GM18511 (cell line): ENCODE results near the gene ORM2.

Experiments used
- ATAC-seq: cut with Tn5 transposase; IDR thresholded peaks from one replicate; pipeline ENCODE4 v1.9.1; 2021; ENCODE audit warnings: mild to moderate bottlenecking, moderate library complexity; ENCODE audit not compliant: unreplicated experiment

Gene ORM2

DNA sequence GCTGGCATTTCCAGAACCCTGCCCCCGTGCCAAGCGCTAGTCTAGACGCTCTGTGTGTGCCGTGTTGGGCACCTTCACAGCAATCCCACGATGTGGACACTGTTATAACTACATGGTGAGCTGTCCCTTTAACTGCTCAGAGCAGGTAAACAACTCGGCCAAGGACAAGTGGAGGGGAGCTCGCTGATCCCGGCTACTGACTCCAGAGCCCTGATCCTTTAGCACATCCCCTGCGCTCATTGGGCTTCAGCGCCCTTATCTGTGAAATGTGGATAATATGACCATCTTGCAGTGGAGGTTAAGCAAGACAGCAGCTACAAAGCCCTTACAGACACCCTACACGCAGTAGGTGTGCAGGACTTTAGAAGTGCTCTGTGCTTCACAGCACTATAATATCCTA lies 16.5 kb downstream of the ORM2 start:
- ATAC-seq, result no peak

DNA sequence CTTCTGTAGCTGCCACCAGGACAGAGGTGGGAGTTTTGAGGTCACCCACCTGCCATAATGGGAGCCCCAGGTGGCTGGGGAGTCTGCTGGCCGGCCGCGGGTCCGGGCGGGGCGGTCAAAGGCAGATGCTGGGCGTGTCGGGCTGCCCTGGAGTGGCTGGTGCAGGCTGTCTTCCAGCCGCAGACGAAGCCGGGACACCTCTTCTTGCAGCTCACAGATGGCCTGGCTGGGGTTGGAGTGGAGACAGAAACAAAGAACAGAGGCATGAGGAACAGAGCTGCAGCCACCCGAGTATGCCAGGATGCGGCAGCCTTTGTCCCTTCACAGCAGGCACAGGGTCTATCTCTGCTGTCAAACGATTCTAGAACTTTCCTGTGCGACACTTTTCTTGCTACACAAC lies 18.0 kb downstream of the ORM2 start:
- ATAC-seq, result no peak

GRCh38 chr9:114348261-114348905 lies 18.7 kb downstream of the ORM2 start:
- ATAC-seq, result no peak

DNA sequence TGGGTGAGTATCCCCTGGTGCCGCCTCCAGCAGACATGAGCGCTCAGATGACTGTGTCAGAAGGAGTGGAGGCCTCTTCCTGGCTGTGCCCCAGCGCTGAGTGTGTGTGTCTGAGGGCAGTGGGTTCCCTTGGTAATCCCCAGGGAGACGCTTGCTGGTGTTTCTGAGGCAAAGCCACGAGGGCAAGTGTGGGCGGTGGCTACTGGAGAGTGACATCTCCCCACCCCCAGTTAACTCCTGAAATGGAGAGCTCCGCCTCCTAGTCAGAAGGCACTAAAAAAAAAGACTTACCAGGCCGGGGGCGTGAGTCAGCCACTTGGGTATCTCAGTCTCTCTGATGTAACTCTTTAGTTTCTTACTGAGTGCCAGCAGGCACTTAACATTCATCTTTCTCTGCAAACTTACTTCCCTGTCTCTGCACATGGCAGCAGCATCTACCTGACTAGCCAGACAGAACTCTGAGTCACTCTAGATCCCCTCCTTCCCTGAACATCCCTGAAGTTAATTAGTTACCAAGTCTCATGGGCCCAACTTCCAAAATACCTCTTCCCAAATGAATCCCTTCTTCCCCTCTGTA lies 19.3 kb downstream of the ORM2 start:
- peak; percentile 96 for ATAC-seq

- ATAC-seq, result no peak
Observed at GRCh38 chr9:114349713-114350480, 20.2 kb downstream of the ORM2 start.

DNA sequence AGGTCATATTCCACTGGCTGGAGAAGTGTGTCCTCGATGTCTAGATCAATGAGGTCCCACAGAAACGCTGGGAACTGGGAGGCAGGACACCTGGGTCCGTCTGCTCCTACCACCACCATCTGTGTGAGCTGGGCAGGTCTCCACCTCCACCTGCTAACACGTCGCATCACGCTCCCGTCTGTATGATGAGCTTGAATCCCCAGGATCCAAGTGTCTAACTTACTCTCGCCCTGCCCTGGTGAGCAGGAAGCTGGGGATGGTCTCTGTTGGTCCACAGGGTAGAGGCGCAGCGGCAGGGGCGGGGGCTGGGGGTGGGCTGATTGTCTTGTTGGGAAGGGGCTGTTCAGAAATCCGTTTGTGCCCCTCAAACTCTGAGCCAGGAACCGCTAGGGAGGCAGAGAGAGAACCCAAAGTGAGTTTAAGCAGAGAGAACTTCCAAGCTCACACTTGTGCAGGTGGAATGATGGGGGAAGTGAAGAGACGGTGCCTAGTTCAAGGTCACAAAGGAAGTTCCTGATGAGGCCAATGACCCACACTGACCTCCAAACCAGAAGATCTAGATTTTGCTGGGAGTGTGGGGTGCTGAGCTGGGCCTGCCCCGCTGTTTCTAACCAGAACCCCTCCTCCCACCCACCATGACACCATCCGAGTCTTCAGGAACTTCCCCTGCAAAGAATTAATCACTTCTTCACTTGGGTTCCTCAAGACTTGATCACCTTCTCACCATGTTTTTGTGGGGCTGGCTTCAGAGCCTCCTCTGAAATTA lies 21.1 kb downstream of the ORM2 start:
- ATAC-seq, result no peak

- no peak for ATAC-seq
Observed at GRCh38 chr9:114351932-114352331, 22.3 kb downstream of the ORM2 start.

DNA sequence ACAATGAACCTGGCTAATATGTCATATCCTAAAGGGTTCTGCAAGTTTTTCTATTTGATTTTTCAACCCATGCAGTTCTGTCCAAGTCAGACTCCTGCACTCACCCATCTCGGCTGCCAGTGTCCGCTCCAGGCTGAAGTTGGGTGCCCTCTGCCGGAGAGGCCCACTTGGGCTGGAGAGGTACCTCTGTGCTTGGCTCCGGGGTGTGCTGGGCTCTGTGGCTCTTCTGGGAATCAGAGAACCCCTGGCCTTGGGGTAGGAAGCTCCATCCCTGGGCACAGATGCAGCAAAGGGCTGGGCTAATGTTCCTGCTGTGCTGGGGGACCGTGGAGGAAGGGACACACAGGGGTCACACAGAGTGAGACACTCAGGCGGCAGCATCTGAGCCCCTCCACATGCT lies 26.2 kb downstream of the ORM2 start:
- no peak for ATAC-seq

DNA sequence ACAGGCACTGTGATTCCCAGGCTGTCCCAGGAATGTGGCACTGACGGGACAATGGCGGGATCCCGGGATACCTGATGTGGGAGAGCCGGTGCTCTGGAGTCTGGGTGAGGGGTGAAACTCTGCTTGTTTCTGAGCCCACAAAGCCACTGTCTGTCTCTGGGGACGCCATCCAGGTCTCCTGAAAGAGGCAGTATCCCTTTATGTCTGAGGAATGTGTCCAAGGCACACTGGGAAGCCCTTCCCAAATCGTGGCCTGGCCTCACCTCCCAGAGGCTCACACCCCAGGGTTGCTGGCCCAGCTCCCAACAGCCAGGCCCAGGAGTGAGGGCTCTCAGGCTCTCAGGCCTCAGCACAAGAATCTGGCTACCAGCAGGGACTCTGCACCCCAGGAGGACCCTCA lies 27.1 kb downstream of the ORM2 start:
- no peak for ATAC-seq

- no peak for ATAC-seq
Observed at GRCh38 chr9:114357360-114357759, 27.7 kb downstream of the ORM2 start.

DNA sequence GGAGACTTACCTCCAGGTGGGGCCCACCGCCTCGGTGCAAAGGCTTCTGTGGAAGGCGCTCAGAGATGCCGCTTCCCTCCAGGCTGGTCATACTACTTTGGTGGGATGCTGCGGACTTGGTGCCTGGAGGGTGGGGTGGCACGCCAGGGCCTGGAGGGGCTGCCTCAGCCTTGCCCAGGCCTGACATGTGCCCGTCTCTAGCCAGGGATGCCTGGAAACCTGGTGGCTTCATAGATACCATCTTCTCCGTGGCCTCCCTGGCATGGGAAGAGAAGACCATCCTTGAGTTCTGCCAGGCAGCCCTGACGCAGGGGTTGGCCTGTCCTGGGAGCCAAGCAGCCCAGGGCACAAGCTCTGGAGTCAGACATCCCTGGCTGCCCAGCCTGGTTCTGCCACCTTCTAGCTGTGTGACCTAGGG lies 28.3 kb downstream of the ORM2 start:
- no peak for ATAC-seq

DNA sequence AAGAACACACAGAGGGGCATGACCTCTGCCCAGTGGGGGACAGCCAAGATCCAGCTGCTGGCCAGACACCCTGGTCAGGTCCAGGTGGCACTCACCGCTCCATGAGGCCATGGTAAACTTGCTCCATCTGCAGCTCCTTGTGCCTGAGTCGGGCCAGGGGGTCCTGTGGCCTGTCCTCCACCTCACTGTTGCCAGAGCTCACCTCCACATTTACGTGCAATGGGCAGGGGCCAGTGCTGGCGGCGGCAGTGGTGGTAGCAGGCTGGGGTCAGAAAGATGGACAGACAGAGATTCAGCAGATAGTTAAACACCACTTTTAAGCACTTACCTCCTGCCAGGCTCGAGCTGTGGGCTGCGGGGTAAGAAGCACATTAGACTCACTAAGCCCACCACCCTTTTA lies 30.1 kb downstream of the ORM2 start:
- no peak for ATAC-seq

- ATAC-seq, result no peak
Observed at GRCh38 chr9:114361542-114361941, 31.9 kb downstream of the ORM2 start.

GRCh38 chr9:114362394-114362793 lies 32.7 kb downstream of the ORM2 start:
- no peak for ATAC-seq

DNA sequence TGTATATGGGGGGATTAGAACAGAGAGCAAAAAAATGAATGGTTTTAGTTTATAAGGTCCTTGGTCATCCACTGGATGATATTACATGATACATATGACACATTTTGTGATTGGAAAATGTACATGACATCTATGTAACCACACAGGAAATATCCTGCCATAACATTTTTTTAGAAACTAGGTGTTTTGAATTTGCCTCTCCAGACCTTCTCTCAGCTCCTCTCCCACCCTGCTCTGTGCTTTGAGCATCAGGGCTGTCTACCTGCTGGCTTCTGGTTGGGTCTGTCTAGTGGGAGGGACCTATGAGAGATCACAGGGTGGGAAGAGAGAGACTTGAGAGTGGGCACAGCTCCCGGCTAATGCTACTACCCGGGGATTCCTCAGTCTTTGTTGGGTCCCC lies 33.8 kb downstream of the ORM2 start:
- no peak for ATAC-seq

DNA sequence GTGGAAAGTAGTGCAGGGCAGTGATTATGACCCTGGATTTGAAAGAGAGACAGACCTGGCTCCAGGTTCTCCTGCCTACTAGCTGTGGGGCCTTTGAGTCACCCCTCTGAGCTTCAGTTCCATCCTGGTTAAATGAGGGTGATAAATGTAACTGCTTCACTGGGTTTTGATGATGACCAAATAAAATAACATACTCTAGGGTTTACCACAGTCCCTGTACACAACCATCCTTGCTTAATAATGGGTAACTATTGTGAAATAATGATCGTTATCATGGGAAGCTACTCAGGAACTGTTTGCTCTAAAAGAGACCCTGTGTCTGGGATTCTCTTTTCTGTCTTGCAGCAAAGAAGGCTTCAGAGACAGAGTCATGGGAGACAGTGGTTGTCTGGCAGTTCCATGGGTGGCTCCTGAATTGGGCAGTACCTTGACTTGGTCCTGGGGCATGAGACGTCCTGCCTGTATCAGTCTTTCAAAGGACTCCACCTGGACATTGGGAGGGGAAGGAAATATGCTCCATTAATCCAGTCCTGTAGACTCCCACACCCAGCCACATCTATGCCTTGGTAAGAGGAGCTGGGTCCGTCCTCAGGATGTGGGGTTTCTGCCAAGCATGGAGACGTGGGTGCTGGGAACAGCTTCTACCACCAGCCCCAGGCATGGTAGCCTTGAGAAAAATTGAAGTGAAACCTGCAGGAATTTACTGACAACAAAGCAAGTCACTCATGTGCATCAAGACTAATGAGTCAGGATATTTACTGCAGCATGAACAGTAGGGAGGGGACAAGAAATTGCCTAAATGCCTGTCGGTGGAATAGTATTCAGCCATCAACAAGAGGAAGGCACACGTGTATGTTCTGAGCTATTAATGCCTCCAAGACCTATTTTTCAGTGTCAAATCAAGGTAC lies 34.7 kb downstream of the ORM2 start:
- no peak for ATAC-seq

GRCh38 chr9:114365194-114365593 lies 35.5 kb downstream of the ORM2 start:
- ATAC-seq, result no peak

DNA sequence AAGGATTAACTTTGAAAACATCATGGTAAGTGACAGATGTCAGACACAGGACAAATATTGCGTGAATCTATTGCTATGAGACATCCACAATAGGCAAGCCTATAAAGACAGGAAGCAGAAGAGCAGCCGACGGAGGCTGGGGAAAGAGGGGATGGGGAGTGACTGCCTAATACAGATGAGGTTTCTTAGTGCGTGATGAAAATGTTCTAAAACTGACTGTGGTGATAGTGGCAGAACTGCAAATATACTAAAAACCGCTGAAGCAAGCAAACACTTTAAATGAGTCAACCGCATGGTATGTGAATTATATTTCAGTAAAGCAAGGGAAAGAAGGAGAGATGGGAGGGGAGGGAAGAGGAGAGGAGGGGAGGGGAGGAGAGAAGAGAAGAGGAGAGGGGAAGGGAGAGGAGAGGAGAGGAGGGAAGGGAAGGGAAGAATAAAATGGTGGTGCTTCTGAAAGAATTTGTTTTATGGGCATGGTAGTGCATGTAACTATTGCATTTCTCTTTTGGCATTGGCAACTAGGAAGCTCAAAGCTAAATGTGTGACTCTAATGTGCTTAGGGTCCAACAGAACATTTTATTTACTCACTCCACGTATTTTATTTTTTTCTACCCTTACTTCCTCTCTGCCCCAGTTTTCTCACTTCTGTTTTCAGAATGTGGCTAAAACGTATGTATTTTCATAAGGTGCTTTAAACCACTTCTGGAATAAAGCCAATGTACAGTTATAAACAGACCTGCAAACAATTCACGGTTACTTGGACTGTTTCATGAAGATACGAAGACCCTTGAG lies 36.9 kb downstream of the ORM2 start:
- peak; percentile 60 for ATAC-seq

DNA sequence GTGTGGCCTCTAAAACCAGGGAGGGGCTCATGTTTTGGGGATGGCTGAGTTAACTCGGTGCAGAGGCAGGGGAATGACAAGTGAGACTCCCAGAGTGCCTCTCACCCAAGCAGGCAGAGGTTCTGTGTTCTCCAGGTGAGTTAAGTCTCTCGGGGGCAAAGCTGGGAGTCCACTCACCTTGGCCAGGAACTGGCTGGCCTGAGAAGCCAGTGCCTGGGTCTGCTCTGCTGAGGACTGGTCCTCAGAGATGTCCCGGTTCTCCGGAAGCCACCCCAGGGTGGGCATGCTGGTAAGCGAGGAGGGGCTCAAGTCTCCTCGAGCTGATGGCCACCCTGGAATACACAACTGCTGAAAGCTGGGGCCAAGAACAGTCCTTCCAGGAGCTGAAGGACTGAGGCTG lies 37.7 kb downstream of the ORM2 start:
- no peak for ATAC-seq
